Coronary artery (tissue), 2 donors: ENCODE results near the gene SPAG16.

Experiments
- DNase-seq: peaks from one replicate; pipeline ENCODE4 v3.0.0-alpha.2; 2017; ENCODE audit warnings: low spot score
- H3K27ac ChIP-seq, 2 donors: fragments of 200-600 bp; sonication (generic); one replicate each; pipeline ENCODE4 v1.5.1; 2016 to 2019
- H3K4me3 ChIP-seq: fragments of 200-600 bp; sonication (generic); 2 replicates; pipeline ENCODE4 v1.5.1; 2016; ENCODE audit warnings: mild to moderate bottlenecking, moderate library complexity
- CTCF ChIP-seq: fragments of 200-600 bp; sonication (generic); IDR thresholded peaks from one replicate; pipeline ENCODE4 v1.5.1; 2019; ENCODE audit warnings: antibody characterized with exemption

SPAG16 gene

GRCh38 chr2:213914510-213914909 lies 630.2 kb downstream of the SPAG16 start:
- no peak for DNase-seq
- TF ChIP-seq CTCF, result no peak
- Histone ChIP-seq H3K4me3 (no peak overlapping the region), H3K27ac (no peak overlapping the region)

DNA sequence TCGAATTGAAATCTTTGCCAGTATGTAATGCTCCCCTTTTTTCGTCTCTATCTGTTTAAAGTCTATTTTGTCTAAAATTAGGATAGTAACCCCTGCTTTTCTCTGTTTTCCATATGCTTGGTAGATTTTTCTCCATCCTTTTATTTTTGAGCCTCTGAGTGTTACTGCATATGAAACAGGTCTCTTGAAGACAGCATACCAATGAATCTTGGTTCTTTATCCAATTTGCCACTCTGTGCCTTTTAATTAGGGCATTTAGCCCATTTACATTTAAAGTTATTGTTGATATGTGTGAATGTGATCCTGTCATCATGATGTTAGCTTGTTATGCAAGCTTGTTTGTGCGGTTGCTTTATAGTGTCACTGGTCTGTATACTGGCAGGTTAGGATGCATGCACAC lies 635.8 kb downstream of the SPAG16 start:
- no peak for DNase-seq
- Histone ChIP-seq H3K4me3 (no peak overlapping the region), H3K27ac (no peak overlapping the region)
- no peak for TF ChIP-seq CTCF

GRCh38 chr2:213923543-213923942 lies 639.3 kb downstream of the SPAG16 start:
- no peak for DNase-seq
- no peak for TF ChIP-seq CTCF
- Histone ChIP-seq H3K4me3 (no peak overlapping the region), H3K27ac (no peak overlapping the region)

- no peak for TF ChIP-seq CTCF
- Histone ChIP-seq H3K27ac (no peak overlapping the region), H3K4me3 (no peak overlapping the region)
- DNase-seq, result no peak
These were observed 650.3 kb downstream of the SPAG16 start for GRCh38 chr2:213934560-213934959.

DNA sequence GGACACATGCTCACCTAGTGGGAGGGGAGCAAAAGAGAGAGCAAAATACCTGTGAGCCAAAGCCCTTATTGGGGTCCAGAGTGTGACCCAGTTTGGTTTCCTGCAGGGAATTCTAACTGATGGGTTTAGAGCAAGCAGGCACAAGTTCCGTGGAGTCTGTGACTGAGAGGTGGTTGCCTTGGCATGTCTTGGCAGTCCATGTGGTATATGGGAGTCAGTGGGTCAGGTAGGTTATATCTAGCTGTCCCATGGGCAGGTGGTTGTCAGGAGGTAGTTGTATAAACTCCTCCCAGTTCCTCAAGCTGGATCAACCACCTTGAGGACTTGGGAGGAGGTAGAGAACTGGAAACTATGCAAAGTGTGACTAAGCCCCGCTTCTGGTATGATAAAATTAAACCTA lies 673.8 kb downstream of the SPAG16 start:
- no peak overlapping the region for H3K27ac ChIP-seq
- DNase-seq, result no peak
- TF ChIP-seq CTCF, result no peak
- H3K4me3 ChIP-seq, result no peak overlapping the region

DNA sequence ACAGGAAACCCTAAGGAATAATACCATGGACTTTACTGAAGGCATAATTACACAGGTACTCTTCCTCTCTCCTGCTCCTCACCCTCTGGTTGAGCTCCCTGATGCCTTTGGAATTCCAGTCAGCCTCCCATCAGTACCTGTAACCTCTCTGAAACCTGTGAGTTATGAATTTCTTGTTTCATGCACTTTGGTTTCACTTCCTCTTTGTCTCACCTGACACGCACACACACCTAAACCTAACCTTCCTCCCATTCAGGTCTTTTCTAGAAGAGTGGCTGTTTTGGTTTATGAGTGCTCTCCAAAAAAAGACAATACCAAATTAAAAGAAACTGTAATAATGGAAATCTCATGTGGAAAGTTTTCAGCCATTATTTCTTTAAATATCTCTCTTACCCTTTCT lies 675.3 kb downstream of the SPAG16 start:
- no peak for TF ChIP-seq CTCF
- Histone ChIP-seq H3K27ac (no peak overlapping the region), H3K4me3 (no peak overlapping the region)
- no peak for DNase-seq

GRCh38 chr2:213971536-213971935 lies 687.3 kb downstream of the SPAG16 start:
- Histone ChIP-seq H3K27ac (no peak overlapping the region), H3K4me3 (no peak overlapping the region)
- TF ChIP-seq CTCF, result no peak
- DNase-seq, result no peak
